ENCODE measurements around the gene BHLHA15.

Gene BHLHA15

DNA sequence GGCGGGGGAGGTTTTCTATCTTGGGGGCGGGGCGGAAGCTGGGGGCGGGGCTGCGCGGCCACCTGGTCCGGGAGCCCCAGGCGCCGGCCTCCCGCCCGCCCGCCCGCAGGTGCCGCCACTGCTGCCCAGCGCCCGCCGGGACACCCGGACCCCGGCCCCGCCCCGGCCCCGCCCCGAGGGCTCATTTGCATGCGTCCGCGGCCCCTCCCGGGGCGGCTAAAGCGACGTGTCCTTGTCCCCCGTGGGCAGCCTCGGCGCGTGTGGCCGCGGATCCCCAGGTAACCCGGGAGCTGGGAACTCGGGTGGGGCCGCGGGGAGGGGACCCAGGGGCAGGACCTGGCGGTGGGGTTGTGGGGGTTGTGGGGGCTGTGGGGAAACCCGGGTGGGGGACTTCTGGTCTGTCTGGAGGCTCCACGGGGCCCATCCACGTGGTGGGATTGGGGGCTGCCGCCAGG lies at the start of gene BHLHA15:
TSS of gene BHLHA15 (plus strand) at position 219 of the 455 bp plus-strand sequence. CDS start 871 bp downstream, outside the sequence.
- in situ Hi-C loops (cut with HindIII; ENCODE audit: low sequenced_read_pairs) = no loop called here

DNA sequence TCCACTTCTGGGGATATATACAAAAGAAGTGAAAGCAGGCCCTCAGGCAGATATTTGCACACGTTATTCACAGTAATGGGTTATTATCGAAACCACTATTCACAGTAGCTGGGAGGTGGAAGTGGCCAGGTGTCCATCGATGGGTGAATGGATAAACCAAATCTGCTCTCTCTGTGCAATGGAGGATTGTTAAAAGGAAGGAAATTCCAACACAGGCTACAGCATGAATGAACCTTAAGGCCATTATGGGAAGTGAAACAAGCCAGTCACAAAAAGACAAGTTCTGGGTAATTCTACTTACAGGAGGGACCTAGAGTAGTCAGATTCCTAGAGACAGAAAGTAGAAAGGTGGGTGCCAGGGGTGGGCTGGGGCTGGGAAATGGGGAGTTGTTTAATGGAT lies 48.5 kb upstream of the BHLHA15 start:
- in situ Hi-C loops (cut with HindIII; ENCODE audit: low sequenced_read_pairs) = no loop called here

DNA sequence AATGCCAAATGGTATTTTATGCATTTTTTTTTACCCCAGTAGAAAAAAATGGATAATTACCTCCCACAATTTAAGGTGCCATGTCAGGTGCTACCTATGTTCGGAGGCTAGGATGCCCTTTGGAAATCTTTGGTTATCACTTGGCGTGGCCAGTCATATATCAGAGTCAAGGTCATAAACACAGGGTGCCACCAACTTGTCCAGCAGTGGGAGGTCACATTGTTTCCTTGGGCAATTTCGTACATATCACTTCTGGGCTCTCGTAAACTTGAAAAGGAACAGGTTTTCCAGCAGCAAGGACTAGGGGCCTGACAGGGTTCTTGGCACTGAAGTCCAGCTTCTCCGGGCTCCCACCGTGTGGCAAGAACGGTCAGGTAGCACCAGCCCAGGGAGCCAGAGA lies 48.0 kb upstream of the BHLHA15 start:
- in situ Hi-C loops (cut with HindIII; ENCODE audit: low sequenced_read_pairs) = no loop called here

DNA sequence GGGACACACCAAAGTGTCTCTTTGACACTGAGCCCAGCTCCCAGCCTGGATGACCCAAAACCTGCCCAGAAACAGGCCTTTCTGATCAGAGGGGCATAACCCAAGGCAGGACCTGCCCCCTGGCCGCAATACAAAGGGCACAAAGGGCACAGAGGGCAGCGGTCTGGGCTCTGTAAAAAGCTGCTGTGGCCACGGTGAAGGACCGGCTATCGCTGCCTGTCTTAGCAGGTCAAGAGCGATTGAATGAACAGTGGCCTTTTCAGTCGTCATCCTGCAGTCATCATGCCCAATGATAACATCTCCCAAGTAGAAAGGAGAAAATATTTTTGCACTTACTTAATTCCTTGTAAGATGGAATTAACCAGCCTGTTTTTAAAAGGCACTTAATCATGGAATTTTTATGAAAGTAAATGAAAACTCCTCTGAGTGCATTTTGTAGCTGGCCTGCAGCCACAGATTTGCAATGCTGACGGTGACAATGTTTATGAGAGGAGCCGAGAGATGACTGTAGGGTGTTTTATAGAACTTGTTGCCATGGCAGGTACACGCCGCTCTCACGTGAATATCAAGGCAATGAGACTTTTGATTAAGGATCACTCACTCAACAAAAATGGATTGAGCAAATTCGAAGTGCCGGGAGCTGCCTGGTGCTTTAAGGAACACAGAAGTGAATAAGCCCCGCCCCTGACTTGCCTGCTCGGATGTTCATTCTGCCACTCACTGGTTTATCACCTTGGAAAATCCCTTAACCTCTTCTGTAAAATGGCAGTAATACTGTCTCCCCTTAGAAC lies 47.3 kb upstream of the BHLHA15 start:
- in situ Hi-C loops (cut with HindIII; ENCODE audit: low sequenced_read_pairs) = no loop called here

DNA sequence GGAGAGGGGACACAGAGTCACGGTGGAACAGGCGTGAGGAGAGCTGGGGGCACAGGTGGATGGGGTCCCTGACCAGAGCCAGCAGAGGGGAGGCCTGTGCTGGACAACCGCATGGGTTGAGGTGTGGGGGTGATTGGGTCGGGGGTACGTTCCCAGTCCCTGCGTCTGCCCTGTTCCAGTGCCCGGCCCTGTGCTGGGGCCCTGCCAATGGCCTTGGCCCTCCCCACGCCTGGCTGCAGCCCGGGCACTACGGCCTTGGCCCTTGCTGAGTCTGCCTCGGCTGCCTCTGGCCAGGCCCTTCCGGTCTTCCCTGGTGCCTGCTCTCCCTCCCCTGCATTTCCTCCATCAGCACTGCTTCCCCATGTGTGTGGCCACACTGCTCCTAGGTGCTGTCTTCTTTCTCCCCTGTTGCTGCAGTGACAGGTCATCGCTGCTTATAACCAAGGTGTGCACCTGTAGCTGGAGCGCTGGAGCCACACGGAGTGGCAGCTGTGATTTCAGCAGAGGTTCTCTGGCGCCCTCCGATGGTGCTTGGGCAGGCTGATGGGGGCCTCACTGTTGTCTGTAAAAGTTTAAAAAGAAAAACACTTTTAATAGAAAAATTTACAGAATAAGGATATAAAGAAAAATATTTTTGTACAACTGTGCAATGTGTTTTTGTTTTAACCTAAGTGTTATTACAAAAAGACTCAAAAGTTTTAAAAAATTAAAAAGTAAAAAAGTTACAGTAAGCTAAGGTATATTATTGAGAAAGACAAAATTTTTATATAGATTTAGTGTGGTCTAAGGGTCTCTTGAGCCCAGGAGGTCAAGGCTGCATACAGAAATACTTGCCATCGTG lies 45.2 kb upstream of the BHLHA15 start:
- in situ Hi-C loops (cut with HindIII; ENCODE audit: low sequenced_read_pairs) = no loop called here

DNA sequence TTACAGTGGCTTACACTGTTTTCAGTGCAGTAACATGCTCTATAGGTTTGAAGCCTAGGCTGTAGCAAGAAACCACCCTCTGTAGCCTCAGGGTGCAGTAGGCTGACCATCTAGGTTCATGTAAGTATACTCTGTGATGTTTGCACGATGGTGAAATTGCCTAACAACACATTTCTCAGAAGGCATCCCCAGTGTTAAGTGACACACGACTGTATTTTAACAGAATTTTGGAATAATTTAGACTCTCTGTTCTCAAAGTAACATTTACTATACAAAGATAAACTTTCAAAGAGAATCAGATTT lies 44.6 kb upstream of the BHLHA15 start:
- in situ Hi-C loops (cut with HindIII; ENCODE audit: low sequenced_read_pairs) = no loop called here

DNA sequence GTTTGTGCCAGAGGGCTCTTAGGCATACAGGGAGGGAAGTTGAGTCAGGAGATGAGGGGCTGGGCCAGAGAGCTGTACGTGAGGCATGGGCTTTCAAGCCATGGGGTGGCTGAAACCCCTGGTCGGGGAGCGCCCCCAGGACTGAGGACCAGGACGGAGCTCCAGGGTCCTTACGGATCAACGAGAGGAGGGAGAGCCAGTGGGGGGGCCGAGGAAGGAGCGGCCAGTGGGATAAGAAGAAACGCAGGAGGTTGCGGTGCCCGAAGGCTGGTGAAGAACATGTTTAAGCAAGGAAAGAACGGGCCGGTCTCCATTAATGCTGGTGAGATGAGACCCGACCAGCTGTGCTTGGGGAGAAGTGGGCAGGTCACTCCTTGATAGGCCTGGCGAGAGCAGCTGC lies 43.6 kb upstream of the BHLHA15 start:
- in situ Hi-C loops (cut with HindIII; ENCODE audit: low sequenced_read_pairs) = no loop called here

DNA sequence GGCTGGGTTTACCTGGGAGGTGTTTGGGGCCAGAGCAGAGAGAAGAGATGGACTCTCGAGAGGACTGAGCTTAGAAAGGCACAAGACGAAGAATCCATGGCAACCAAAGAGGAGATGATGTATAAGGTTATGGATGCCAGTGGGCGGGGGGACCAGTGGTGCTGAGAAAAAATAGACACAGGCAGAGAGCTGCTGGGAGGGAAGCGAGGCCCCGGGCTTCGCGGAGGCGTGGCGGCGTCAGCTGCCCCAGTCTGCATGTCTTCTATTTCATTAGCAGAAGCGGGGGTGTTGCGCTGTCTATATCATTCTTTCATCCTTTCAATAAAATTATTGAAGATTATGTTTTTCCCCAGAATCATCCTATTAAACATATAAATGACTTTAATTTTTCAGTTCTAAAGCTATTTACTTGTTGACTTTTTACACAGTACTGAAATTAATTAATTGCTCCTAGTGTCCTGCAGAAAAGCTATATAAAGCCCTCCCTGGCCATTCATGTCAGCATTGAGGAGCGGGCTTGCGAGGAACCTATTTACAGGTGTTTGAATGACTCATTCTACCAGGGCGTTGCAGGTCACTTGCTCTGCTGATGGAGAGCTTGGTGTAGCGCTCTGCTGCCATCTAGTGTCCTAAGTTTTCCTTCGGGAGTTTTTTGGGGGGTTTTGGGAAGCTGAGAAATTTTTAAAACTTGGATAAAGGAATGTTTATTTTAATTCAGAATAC lies 42.9 kb upstream of the BHLHA15 start:
- in situ Hi-C loops (cut with HindIII; ENCODE audit: low sequenced_read_pairs) = no loop called here

DNA sequence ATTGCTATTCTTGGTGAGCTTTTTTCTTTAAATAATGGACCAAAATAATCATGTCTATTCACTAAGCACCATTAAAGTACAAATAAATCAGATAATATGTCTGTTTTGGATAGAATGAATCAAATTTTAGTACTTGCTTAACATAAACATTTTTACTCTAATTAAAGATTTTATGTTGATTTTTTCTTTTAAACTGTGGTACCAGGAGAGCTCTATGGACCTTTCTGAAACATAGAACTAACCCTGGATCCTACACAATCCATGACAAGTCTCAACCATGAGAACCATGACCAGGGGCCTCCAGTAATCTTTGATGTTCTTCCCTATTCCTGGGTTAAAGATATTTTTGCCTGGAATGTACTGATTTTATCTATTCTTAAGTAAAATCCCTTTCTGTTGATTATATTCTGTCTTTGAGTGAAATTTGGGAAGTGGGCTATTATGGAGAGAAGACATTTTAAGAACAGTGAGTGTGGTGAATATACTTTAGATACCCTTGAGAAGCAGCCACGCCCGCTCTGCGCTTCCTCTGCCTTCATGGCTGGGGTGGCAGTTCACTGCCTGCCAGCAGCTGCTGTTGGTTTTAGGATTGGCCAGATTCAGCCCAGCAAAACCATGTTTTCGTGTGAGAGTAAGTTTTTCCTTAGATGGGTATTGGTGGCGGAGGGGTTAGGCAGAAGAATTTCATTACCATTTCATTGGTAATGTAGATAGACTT lies 42.2 kb upstream of the BHLHA15 start:
- in situ Hi-C loops (cut with HindIII; ENCODE audit: low sequenced_read_pairs) = no loop called here

DNA sequence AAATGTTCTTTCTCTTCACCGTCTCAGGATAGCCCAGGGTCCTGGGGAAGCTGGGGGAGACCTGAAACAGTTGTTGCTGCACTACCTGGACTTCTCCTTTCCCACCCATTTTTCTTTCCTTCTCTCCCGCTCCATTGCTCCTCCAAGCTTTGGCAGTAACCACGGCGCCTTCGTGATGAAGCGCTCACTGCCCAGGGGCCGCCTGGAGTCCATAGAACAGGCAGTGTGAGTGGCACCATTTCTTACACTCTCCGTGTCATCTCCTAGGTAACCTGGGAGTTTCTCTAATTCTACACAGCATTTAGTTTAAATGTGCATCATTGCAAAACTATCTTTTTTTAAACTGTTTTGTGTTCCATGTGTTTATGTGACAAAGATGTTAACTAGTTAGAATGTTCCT lies 40.3 kb upstream of the BHLHA15 start:
- in situ Hi-C loops (cut with HindIII; ENCODE audit: low sequenced_read_pairs) = no loop called here

DNA sequence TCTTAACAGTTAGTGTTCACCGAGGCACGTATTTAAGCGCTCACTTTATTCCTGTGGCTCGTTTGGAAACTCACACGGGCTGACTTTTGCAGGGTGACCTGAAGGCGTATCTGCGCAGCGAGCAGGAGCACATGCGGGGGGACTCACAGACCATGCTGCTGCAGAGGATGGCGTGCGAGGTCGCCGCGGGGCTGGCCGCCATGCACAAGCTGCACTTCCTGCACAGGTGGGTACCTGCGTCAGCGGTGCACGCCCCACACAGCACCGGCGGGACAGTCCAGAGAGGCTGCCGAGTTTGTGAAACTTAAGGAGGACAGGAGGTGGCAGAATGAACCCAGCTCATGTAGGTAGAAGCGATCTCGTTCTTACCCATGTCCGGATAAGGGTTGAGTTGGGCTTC lies 39.8 kb upstream of the BHLHA15 start:
- in situ Hi-C loops (cut with HindIII; ENCODE audit: low sequenced_read_pairs) = no loop called here

DNA sequence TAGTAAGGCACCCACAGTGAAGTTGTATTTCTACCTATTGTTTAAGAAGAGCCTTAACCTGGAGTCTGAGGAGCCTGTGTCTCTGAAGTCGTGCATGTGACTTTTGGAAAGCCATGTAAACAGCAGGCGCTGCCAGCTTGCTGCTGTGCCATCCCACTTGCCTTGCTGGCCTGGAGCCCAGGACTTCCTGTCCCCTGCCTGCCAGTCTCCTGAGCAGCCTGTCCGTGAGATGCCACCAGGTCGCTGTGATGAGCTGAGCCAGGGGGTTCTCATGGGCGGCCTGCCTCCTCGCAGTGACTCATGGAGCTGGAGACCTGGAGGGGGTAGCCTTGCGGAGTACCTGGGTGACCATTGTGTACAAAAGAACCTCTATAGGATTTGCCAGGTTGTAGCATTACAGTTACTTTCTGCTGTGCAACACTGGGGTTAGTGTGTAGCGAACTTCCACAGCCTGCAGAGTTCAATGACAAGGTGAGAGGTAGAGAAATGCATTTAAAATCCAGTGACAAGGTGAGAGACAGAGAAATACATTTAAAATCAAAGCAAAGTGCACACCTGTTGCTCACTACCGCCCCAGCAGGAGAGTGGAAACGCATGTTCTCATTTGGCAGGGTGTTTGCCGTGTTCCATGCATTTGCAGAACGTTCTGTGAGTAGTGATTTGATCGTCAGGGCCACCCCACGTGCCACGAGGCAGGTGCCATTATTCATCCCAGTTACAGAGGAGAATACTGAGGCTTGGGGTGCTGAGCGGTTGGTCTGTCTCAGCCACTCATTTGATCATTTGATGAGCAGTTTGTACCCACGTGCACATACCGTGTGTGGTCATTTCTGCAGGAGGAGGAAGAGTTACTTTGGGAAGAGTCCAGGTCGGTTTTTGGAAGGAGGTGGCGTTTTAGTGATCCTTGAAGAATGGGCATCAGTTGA lies 36.6 kb upstream of the BHLHA15 start:
- in situ Hi-C loops (cut with HindIII; ENCODE audit: low sequenced_read_pairs) = no loop called here

DNA sequence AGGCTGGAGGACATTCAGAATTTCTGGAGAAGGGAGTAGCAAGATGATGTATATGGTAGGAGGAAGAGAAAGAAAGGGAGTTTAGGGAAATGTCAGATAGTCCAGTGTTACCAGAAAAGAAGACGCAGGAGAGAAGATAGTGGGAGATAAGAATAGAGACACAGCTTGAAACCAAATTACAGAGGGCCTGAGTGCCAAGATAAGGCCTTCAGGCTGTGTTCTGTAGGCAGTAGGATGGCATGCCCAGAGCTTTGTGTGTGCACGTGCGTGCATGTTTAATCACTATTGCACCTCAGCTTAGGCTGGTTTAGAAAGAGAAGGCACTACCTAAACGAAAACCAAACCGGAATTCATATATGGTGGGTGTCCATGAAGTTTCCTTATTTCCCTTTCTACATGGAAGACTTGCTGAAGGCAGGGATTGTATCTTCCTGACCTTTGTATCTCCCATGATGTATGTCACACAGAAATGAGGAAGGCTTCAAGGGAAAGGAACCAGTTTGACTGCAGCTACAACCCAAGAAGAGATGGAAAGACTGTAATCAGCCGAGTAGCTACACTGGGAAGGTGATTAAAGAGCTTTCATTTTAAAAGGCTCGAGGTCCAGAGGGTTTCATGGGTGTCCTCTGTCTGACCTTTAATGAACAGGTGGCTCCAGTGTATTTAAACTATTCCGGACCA lies 35.8 kb upstream of the BHLHA15 start:
- in situ Hi-C loops (cut with HindIII; ENCODE audit: low sequenced_read_pairs) = no loop called here

DNA sequence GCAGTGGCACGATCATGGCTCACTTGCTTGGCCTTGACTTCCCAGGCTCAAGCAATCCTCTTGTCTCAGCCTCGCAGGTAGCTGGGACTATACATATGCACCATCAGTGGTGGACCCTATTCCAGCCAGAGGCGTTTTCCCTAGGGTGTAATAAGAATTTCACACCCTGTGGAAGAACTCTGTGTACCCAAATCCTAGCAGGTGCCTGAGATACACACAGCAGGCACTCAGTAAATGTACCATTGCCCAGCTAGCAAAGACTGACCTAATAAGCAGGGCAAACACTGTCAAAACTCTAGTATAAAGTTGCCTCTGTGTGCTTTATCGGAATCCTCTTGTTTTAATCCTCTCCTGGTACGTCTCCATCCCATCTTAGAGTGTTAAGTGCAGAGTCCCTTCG lies 33.7 kb upstream of the BHLHA15 start:
- in situ Hi-C loops (cut with HindIII; ENCODE audit: low sequenced_read_pairs) = no loop called here

DNA sequence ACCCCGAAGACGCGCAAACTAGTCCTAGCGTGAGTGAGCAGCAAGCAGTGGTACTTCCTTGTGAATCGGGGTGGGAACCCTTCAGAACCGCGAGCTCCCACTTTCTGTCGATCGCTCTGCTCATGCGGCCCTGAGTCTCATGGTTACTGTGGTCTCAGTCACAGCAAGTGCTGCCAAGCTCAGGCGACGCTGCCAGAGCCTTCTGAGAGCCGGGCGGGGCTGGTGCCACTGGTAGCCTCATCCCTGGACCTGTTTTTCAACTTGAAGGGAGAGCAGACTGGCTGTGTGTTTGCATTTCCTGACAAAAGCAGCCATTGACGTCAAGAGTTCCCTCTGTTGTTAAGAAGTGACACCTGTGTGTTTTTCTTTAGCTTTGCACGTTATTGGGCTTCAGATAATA lies 32.9 kb upstream of the BHLHA15 start:
- in situ Hi-C loops (cut with HindIII; ENCODE audit: low sequenced_read_pairs) = no loop called here

DNA sequence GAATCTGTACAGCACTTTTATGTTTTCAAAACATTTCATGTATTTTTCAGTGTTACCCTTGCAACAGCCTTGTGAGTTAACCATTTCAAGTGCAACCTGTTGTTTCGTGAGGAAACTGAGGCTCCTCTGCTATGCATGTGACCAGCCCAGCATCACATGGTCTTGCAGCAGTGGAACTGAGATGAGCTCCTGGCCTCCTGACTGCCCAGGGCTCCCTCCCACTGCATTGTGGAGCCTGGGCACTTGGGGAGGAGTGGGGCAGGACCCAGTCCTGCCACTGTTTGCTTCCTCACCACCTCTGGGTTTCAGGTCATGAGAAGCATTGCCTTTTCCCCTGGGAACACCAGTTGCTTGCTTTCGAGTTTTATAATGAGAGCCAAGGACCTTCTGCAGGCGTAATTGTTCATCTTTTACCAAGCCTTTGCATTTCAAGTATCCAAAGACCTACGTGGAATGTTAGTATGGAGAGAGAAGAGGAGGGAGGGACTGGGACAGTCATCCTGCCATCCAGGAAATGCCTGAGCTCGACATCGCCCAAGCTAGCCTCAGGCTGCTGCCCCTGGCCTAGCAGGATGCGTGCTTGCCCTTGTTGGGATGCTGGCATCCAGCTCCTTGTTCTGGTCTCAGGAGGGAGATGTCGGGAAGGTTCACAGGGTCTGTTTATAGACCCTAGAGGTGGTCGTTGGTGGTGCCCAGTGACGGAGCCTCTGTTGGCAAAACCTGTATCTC lies 32.3 kb upstream of the BHLHA15 start:
- in situ Hi-C loops (cut with HindIII; ENCODE audit: low sequenced_read_pairs) = no loop called here

DNA sequence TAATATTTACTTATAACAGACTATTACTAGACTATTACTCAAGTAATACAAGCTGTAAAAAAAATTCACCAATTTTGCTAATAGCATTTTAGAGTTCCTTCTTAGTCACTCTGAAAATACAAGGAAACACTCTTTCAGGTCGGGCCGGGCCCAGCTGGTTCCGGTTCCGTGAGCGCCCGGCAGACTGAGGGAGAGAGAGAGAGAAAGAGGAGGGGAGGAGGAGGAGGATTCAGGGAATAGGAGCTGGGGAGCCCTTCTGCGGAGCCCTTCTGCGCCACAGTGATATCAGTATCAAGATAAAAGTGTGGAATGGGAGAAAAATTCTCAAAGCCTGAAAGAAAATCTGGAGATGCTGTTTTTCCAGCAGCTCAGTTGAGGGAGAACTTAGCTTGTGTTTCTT lies 30.5 kb upstream of the BHLHA15 start:
- in situ Hi-C loops (cut with HindIII; ENCODE audit: low sequenced_read_pairs) = no loop called here

DNA sequence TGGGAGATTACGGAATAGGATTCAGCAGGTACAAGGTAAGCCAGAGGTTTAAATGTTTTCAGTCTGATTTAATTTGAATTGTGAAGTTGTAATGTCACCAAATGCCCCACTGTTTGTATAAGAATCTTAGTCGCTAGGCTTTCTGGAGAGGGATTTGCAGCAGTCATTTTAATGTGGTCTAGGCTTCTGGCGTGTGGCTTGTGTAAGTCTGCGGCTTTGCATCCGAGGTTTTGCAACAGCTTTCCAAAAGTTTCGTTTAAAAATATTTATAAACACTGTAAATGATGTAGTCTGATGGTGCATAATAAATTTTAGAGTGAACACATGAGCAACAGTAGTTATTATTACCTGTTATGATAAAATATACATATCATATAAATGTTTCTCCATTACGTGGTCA lies 26.1 kb upstream of the BHLHA15 start:
- in situ Hi-C loops (cut with HindIII; ENCODE audit: low sequenced_read_pairs) = no loop called here

Measured in DLD1 (cell line).